ENCODE results near the gene CASZ1.

- TF ChIP-seq CTCF (IDR thresholded peaks at IDR 0.05) (no peak), POLR2AphosphoS5 (IDR thresholded peaks at IDR 0.05; ENCODE audit: low read depth, low read length) (no peak), SIN3A (IDR thresholded peaks at IDR 0.05; ENCODE audit: borderline replicate concordance, insufficient read depth, low read depth, low read length) (no peak), REST (IDR thresholded peaks at IDR 0.05; ENCODE audit: insufficient read depth in 1 of 2, low read depth in 2 of 2, low read length in 1 of 2) (no peak), TCF7L2 (IDR thresholded peaks at IDR 0.05; ENCODE audit: low read depth, low read length) (no peak)
Measured at GRCh38 chr1:10688409-10688786, 108.0 kb downstream of the CASZ1 start.

Measured in Panc1 (cell line).